CD4-positive, alpha-beta T cell (primary cell): ENCODE data around the gene MRGPRX4. TPM values are rescaled to one million over a fixed set of nuclear protein-coding genes. Genes with fewer than 3 reads are reported as not detected.

Experiments used
- ATAC-seq: fragments of 200-7000 bp; cut with Tn5 transposase; one replicate; pipeline ENCODE4 v1.10.0; 2022; ENCODE audit warnings: mild to moderate bottlenecking; ENCODE audit not compliant: poor library complexity
- CTCF ChIA-PET: fragments of 350-600 bp; sonication (Branson Sonifier 250); formaldehyde crosslinking; loops from one replicate; lab custom pipeline; 2021; ENCODE audit warnings: antibody characterized with exemption, inconsistent platforms; lab: Charles Lee
- POLR2A ChIA-PET: fragments of 350-600 bp; sonication (Branson Sonifier 250); formaldehyde crosslinking; loops from one replicate; lab custom pipeline; 2021; ENCODE audit warnings: antibody characterized with exemption, inconsistent platforms; lab: Charles Lee
- DNase-seq, 14 experiments: peaks; one replicate each; pipeline ENCODE4 v3.0.0-alpha.2; 2013 to 2020; ENCODE audit warnings: mixed read lengths in 2 of 14
- H3K27ac ChIP-seq, 2 donors: one replicate each; pipeline versions ENCODE4 v1.5.1 to v1.7.0; 2013; ENCODE audit warnings: low read length in 2 of 2, low read depth in 1 of 2, mild to moderate bottlenecking in 1 of 2
- H3K27me3 ChIP-seq, 2 experiments: 1 replicate in 1 of 2; 2 replicates in 1 of 2; pipeline versions ENCODE4 v1.6.1 to v1.7.0; 2013; ENCODE audit warnings: low read length in 2 of 2, control low read depth in 1 of 2, mild to moderate bottlenecking in 1 of 2, moderate library complexity in 1 of 2; ENCODE audit not compliant: insufficient read depth in 2 of 2, control insufficient read depth in 1 of 2
- H3K36me3 ChIP-seq: one replicate; pipeline ENCODE4 v1.6.1; 2013; ENCODE audit warnings: low read length, control low read depth; ENCODE audit not compliant: insufficient read depth
- H3K4me1 ChIP-seq: one replicate; pipeline ENCODE4 v1.6.1; 2013; ENCODE audit warnings: low read length, control low read depth; ENCODE audit not compliant: insufficient read depth
- H3K4me3 ChIP-seq: one replicate; pipeline ENCODE4 v1.5.1; 2013; ENCODE audit warnings: mild to moderate bottlenecking, low read length, moderate library complexity
- H3K9me3 ChIP-seq, 2 experiments: 1 replicate in 1 of 2; 2 replicates in 1 of 2; pipeline versions ENCODE4 v1.6.1 to v1.7.0; 2013; ENCODE audit warnings: low read length in 2 of 2, mild to moderate bottlenecking in 2 of 2, control low read depth in 1 of 2, moderate library complexity in 1 of 2; ENCODE audit not compliant: control insufficient read depth in 1 of 2, insufficient read depth in 1 of 2
- H3K27ac Mint-ChIP-seq: one replicate; pipeline ENCODE4 v1.8.0; 2020; ENCODE audit warnings: mixed read lengths
- H3K27me3 Mint-ChIP-seq: one replicate; pipeline ENCODE4 v1.8.0; 2021; ENCODE audit warnings: mixed read lengths
- H3K36me3 Mint-ChIP-seq: one replicate; pipeline ENCODE4 v1.8.0; 2021; ENCODE audit warnings: low read depth, mixed read lengths
- H3K4me1 Mint-ChIP-seq: one replicate; pipeline ENCODE4 v1.8.0; 2021; ENCODE audit warnings: low read depth, mixed read lengths
- H3K4me3 Mint-ChIP-seq: one replicate; pipeline ENCODE4 v1.8.0; 2020; ENCODE audit warnings: mild to moderate bottlenecking, mixed read lengths
- H3K9me3 Mint-ChIP-seq: one replicate; pipeline ENCODE4 v1.8.0; 2020; ENCODE audit warnings: mixed read lengths
- CTCF ChIP-seq: fragments of 200-600 bp; IDR thresholded peaks from one replicate; pipeline ENCODE4 v1.8.0; 2022; ENCODE audit warnings: antibody characterized with exemption, mild to moderate bottlenecking
- intact Hi-C, 2 experiments: fragments of 100-400 bp; cut with DNase I in 1 of 2; cut with micrococcal nuclease in 1 of 2; formaldehyde crosslinking; loops; one replicate each; pipeline versions ENCODE4 v1.15.1 to v1.9.0; 2023 to 2025; cut with DNase I, micrococcal nuclease
- total RNA-seq, 174 experiments: library from RNA in 2 of 174; stranded (reverse) in 2 of 174; gene quantifications; one replicate each; pipeline ENCODE4 v1.2.3 and lab custom pipeline; 2021 to 2026

Gene MRGPRX4
- total RNA-seq, 2 experiments from 2014 or later = not detected

- Mint-ChIP-seq H3K27me3 (peaks cover 9% of the 10 kb centered on the region), H3K36me3 (no peaks in the 10 kb centered on the region), H3K4me3 (no peak overlapping the region), H3K9me3 (peaks cover 4% of the 10 kb centered on the region), H3K4me1 (no peaks in the 10 kb centered on the region), H3K27ac (no peak overlapping the region)
- ChIA-PET POLR2A (no interaction called here), CTCF (interaction anchor here (0.6 kb wide), 1 partner anchor 1018 kb away, joined by 3 read pairs; no protein-coding TSS in a partner anchor)
- Histone ChIP-seq H3K27me3 (no peaks in the 10 kb centered on the region), H3K4me1 (no peaks in the 10 kb centered on the region), H3K36me3 (no peaks in the 10 kb centered on the region), H3K9me3 (peaks cover 0 to 11% of the 10 kb centered on the region in 2 experiments), H3K27ac (no peak overlapping the region), H3K4me3 (no peak overlapping the region)
- ATAC-seq (no peak), DNase-seq (no peak)
- no peak for TF ChIP-seq CTCF
- intact Hi-C loops = no loop called here
These were observed 48.7 kb downstream of the MRGPRX4 start for GRCh38 chr11:18221274-18221876.

GRCh38 chr11:18222814-18223421 is 50.3 kb downstream of the MRGPRX4 start:
- intact Hi-C loops = no loop called here
- Mint-ChIP-seq H3K4me1 (no peaks in the 10 kb centered on the region), H3K27me3 (peaks cover 5% of the 10 kb centered on the region), H3K9me3 (peaks cover 4% of the 10 kb centered on the region), H3K36me3 (no peaks in the 10 kb centered on the region), H3K27ac (no peak overlapping the region), H3K4me3 (no peak overlapping the region)
- Histone ChIP-seq H3K27ac (no peak overlapping the region), H3K9me3 (peaks cover 0 to 11% of the 10 kb centered on the region in 2 experiments), H3K36me3 (no peaks in the 10 kb centered on the region), H3K27me3 (no peaks in the 10 kb centered on the region), H3K4me3 (no peak overlapping the region), H3K4me1 (no peaks in the 10 kb centered on the region)
- ChIA-PET CTCF (no interaction called here), POLR2A (no interaction called here)
- TF ChIP-seq CTCF = no peak
- DNase-seq = no peak
- ATAC-seq = no peak

Other genes starting within 250 kb of the MRGPRX4 start
- gene SERGEF, start 159.8 kb upstream of the MRGPRX4 start, total RNA-seq = 10 to 100 TPM; 35.2 to 37.1 TPM
- 1 to 10 TPM; 1.1 to 1.5 TPM for gene TPH1, start 126.6 kb upstream of the MRGPRX4 start, total RNA-seq
- gene SAAL1, start 66.8 kb upstream of the MRGPRX4 start, total RNA-seq = 10 to 100 TPM; 21.3 to 24.5 TPM
- gene MRGPRX3, start 40.3 kb upstream of the MRGPRX4 start, total RNA-seq = not detected
- not detected for gene SAA4, start 64.0 kb downstream of the MRGPRX4 start, total RNA-seq
- gene SAA2, start 75.8 kb downstream of the MRGPRX4 start, total RNA-seq = under 1 TPM in 1 of 2 experiments, not detected in 1; 0.25 TPM
- gene SAA1, start 93.4 kb downstream of the MRGPRX4 start, total RNA-seq = not detected
- gene HPS5, start 149.3 kb downstream of the MRGPRX4 start, total RNA-seq = 1 to 10 TPM; 8.8 to 9.3 TPM
- gene GTF2H1, start 149.7 kb downstream of the MRGPRX4 start, total RNA-seq = 10 to 100 TPM; 15.1 to 17.7 TPM
- gene LDHA, start 221.7 kb downstream of the MRGPRX4 start, total RNA-seq = 100 to 1,000 TPM; 317 to 324 TPM
- gene LDHC, start 239.5 kb downstream of the MRGPRX4 start, total RNA-seq = not detected